Fibroblast of villous mesenchyme (primary cell): ENCODE results near the gene AK9. TPM values are rescaled to one million over a fixed set of nuclear protein-coding genes. Genes with fewer than 3 reads are reported as not detected.

ENCODE experiments used
- DNase-seq: peaks from one replicate; pipeline ENCODE4 v3.0.0-alpha.2; 2010; ENCODE audit warnings: low read depth
- H3K4me3 ChIP-seq: 2 replicates; pipeline ENCODE4 v1.5.1; 2011; ENCODE audit warnings: low read depth, mild to moderate bottlenecking, low read length
- CTCF ChIP-seq: IDR thresholded peaks from 2 replicates; pipeline ENCODE4 v1.5.1; 2012; ENCODE audit warnings: low read depth, mild to moderate bottlenecking, low read length; ENCODE audit not compliant: insufficient read depth
- total RNA-seq: library from RNA; depleted of rRNA; stranded (reverse); fragments of >200 nt; gene quantifications from 2 replicates; pipeline ENCODE4 v1.2.3, GENCODE V29; 2012

The AK9 gene
- total RNA-seq, 1 donor: 3.5 TPM

- DNase-seq: no peak
- no peak overlapping the region for H3K4me3 ChIP-seq
- no peak for TF ChIP-seq CTCF
Measured at GRCh38 chr6:109516929-109517328, 174.1 kb downstream of the AK9 start.

- no peak for TF ChIP-seq CTCF
- peak overlapping the region; percentile 29 for H3K4me3 ChIP-seq
- DNase-seq: no peak
Measured at GRCh38 chr6:109515781-109516409, 175.1 kb downstream of the AK9 start.

- no peak for TF ChIP-seq CTCF
- no peak for DNase-seq
- H3K4me3 ChIP-seq: no peak overlapping the region
Measured at GRCh38 chr6:109514946-109515345, 176.1 kb downstream of the AK9 start.

- no peak overlapping the region for H3K4me3 ChIP-seq
- DNase-seq: no peak
- no peak for TF ChIP-seq CTCF
Measured at GRCh38 chr6:109513571-109514071, 177.4 kb downstream of the AK9 start.

- H3K4me3 ChIP-seq: no peak overlapping the region
- no peak for TF ChIP-seq CTCF
- DNase-seq: no peak
Measured at GRCh38 chr6:109512271-109512817, 178.7 kb downstream of the AK9 start.

GRCh38 chr6:109511832-109512231, 179.2 kb downstream of the AK9 start:
- H3K4me3 ChIP-seq: no peak overlapping the region
- DNase-seq: no peak
- no peak for TF ChIP-seq CTCF
